ENCODE data around the gene LITAFD. TPM values are rescaled to one million over a fixed set of nuclear protein-coding genes. Genes with fewer than 3 reads are reported as not detected.
"Not testable (repeated sequence)": the region's sequence is repeated elsewhere in the genome, so short reads cannot be mapped to it uniquely, and the experiment has no call there.

The LITAFD gene
- polyA plus RNA-seq, 1 of the 3 experiments (the other 2 are of a cell fraction): not detected

DNA sequence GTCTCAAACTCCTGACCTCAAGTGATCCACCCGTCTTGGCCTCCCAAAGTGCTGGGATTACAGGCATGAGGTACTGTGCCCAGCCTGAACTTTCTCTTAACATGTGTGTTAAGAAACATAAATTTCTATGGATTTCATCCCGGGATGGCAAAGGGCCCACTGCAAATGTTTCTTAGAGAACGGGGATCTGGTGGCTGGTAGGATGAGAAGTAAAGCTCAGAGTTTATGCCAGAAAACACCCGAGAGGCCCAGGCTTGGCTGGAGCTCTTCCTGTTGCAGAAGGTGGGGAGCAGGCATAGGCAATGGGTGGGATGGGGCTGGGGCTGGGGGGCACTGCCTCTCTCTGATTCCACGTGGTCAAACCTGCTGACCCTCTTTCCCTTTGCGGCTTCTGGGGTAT is 7.8 kb upstream of the LITAFD start (continued):
- TF ChIP-seq, protein P1, sequence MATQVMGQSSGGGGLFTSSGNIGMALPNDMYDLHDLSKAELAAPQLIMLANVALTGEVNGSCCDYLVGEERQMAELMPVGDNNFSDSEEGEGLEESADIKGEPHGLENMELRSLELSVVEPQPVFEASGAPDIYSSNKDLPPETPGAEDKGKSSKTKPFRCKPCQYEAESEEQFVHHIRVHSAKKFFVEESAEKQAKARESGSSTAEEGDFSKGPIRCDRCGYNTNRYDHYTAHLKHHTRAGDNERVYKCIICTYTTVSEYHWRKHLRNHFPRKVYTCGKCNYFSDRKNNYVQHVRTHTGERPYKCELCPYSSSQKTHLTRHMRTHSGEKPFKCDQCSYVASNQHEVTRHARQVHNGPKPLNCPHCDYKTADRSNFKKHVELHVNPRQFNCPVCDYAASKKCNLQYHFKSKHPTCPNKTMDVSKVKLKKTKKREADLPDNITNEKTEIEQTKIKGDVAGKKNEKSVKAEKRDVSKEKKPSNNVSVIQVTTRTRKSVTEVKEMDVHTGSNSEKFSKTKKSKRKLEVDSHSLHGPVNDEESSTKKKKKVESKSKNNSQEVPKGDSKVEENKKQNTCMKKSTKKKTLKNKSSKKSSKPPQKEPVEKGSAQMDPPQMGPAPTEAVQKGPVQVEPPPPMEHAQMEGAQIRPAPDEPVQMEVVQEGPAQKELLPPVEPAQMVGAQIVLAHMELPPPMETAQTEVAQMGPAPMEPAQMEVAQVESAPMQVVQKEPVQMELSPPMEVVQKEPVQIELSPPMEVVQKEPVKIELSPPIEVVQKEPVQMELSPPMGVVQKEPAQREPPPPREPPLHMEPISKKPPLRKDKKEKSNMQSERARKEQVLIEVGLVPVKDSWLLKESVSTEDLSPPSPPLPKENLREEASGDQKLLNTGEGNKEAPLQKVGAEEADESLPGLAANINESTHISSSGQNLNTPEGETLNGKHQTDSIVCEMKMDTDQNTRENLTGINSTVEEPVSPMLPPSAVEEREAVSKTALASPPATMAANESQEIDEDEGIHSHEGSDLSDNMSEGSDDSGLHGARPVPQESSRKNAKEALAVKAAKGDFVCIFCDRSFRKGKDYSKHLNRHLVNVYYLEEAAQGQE (IDR thresholded peaks at IDR 0.05; ENCODE audit: low read depth, low read length): no peak
- TF ChIP-seq FOSL2 (IDR thresholded peaks at IDR 0.05; ENCODE audit: borderline replicate concordance, low read depth) (no peak), NFIC (IDR thresholded peaks at IDR 0.05; ENCODE audit: borderline replicate concordance) (no peak), EP300 (IDR thresholded peaks at IDR 0.05; ENCODE audit: borderline replicate concordance in 1 of 2, low read depth in 1 of 2, low read length in 1 of 2) (no peak), RXRA (IDR thresholded peaks at IDR 0.05; ENCODE audit: borderline replicate concordance, low read depth) (no peak), SMC3 (IDR thresholded peaks at IDR 0.05; ENCODE audit: low read depth, low read length) (no peak)
- TF ChIP-seq, protein P2, sequence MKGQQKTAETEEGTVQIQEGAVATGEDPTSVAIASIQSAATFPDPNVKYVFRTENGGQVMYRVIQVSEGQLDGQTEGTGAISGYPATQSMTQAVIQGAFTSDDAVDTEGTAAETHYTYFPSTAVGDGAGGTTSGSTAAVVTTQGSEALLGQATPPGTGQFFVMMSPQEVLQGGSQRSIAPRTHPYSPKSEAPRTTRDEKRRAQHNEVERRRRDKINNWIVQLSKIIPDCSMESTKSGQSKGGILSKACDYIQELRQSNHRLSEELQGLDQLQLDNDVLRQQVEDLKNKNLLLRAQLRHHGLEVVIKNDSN (IDR thresholded peaks at IDR 0.05; ENCODE audit: borderline replicate concordance, low read depth): no peak

DNA sequence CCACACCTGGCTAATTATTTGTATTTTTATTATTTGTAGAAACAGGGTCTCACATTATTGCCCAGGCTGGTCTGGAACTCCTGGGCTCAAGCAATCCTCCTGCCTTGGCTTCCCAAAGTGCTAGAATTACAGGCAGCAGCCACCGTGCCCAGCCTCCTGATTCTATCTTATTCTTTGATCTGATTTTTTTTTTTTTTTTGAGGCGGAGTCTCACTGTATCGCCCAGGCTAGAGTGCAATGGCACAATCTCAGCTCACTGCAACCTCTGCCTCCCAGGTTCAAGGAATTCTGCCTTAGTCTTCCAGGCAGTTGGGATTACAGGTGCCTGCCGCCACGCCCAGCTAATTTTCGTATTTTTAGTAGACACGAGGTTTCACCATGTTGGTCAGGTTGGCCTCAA is 6.8 kb upstream of the LITAFD start:
- H3K9me3 ChIP-seq, POLR2A ChIA-PET: not testable (repeated sequence)

DNA sequence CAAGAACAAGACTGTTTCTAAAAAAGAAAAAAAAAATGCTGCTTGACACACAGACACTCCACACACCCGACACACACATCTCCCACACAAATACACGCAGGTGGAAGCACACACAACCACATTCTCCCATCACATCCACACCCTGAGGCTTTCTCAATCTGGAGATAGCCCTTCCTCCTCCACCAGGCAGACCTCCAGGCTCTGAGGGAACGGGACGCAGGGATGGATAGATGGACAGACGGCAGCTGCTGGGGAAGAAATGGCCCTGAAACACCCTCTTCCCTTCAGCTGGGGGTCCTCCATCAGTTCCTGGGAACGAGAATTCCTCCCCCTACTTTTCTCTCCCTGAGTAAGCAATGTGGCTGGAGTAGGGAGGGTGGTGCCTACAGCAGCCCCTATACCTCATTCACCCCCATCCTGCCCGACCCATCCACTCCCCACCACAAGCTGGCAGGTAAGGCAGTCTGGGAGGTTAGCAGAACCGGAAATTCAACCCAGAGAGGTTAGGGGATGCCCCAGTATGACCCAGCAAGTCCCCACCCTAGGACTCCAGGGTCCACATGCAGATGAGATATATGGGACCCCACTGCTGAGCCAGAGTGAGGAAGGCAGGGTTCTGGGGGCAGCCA is 4.1 kb upstream of the LITAFD start:
- Histone ChIP-seq H3K4me1 (ENCODE audit: control insufficient read depth in 1 of 2, insufficient read depth in 2 of 2, low read depth in 1 of 2, low read length in 1 of 2) (peaks cover 0 to 3% of the 10 kb centered on the region in 2 experiments; a peak in 1 of 4 replicates), H3K9me3 (no peaks in the 10 kb centered on the region), H3K27me3 (ENCODE audit: insufficient read depth) (no peaks in the 10 kb centered on the region), H3K9me2 (no peaks in the 10 kb centered on the region), H3K79me2 (ENCODE audit: insufficient read depth) (no peaks in the 10 kb centered on the region), H3K9ac (no peak overlapping the region), H2AFZ (ENCODE audit: low read depth) (no peak overlapping the region), H3F3A (replicated peaks; ENCODE audit: insufficient read depth) (no peaks in the 10 kb centered on the region), H3K4me2 (peak overlapping the region; percentile 24; the same call in 1 of the 2 replicates), H3K4me3 (ENCODE audit: low read depth in 2 of 2, low read length in 1 of 2) (no peak overlapping the region), H4K20me1 (ENCODE audit: insufficient read depth) (no peaks in the 10 kb centered on the region), H3K36me3 (replicated peaks in 1 of 2; ENCODE audit: control insufficient read depth in 1 of 2, insufficient read depth in 2 of 2, low read length in 1 of 2) (no peaks in the 10 kb centered on the region), H3K27ac (ENCODE audit: low read depth in 2 of 2, low read length in 1 of 2) (no peak overlapping the region)
- CTCF ChIA-PET: interaction anchor here (0.7 to 4.7 kb wide), 8 partner anchors 9 to 311 kb away, joined by 3 to 50 read pairs (median 4); partner anchors contain the start of gene CARHSP1
- WGBS (ENCODE audit: low lambda C conversion rate): 78% methylated on average over 8 of the region's 8 CpGs
- DNase-seq: no peak
- TF ChIP-seq TCF12 (IDR thresholded peaks at IDR 0.05): no peak
- TF ChIP-seq MEF2A (IDR thresholded peaks at IDR 0.05; ENCODE audit: borderline replicate concordance, low read depth): no peak
- POLR2A ChIA-PET: no interaction called here

More for the DNA sequence above, 6.8 kb upstream of the LITAFD start:
- H3K4me3 ChIP-seq (ENCODE audit: low read depth in 2 of 2, low read length in 1 of 2); H2AFZ ChIP-seq (ENCODE audit: low read depth); H3K79me2 ChIP-seq (ENCODE audit: insufficient read depth); H3K9ac ChIP-seq; H3F3A ChIP-seq (replicated peaks; ENCODE audit: insufficient read depth); H3K27ac ChIP-seq (ENCODE audit: low read depth in 2 of 2, low read length in 1 of 2); H3K9me2 ChIP-seq; H4K20me1 ChIP-seq (ENCODE audit: insufficient read depth); H3K4me2 ChIP-seq; H3K4me1 ChIP-seq (ENCODE audit: control insufficient read depth in 1 of 2, insufficient read depth in 2 of 2, low read depth in 1 of 2, low read length in 1 of 2); H3K27me3 ChIP-seq (ENCODE audit: insufficient read depth); DNase-seq; H3K36me3 ChIP-seq (replicated peaks in 1 of 2; ENCODE audit: control insufficient read depth in 1 of 2, insufficient read depth in 2 of 2, low read length in 1 of 2): not testable (repeated sequence)
- 77% methylated on average over 7 of the region's 7 CpGs for WGBS (ENCODE audit: low lambda C conversion rate)
- CTCF ChIA-PET: interaction anchor here (1.8 kb wide), 1 partner anchor 219 kb away, joined by 6 read pairs; no protein-coding TSS in a partner anchor
